Head of caudate nucleus (tissue), 42 donors: Measurements from ENCODE around the gene PCYOX1L.

Experiments
- DNase-seq, 42 donors: peaks; one replicate each; pipeline versions ENCODE4 v3.0.0 to v3.0.0-alpha.2; 2020 to 2021; ENCODE audit warnings: mixed read lengths in 7 of 42
- intact Hi-C: fragments of 100-400 bp; cut with DNase I; formaldehyde crosslinking; loops from one replicate; pipeline ENCODE4 v1.15.0; 2022

PCYOX1L gene, protein sequence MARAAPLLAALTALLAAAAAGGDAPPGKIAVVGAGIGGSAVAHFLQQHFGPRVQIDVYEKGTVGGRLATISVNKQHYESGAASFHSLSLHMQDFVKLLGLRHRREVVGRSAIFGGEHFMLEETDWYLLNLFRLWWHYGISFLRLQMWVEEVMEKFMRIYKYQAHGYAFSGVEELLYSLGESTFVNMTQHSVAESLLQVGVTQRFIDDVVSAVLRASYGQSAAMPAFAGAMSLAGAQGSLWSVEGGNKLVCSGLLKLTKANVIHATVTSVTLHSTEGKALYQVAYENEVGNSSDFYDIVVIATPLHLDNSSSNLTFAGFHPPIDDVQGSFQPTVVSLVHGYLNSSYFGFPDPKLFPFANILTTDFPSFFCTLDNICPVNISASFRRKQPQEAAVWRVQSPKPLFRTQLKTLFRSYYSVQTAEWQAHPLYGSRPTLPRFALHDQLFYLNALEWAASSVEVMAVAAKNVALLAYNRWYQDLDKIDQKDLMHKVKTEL

DNA sequence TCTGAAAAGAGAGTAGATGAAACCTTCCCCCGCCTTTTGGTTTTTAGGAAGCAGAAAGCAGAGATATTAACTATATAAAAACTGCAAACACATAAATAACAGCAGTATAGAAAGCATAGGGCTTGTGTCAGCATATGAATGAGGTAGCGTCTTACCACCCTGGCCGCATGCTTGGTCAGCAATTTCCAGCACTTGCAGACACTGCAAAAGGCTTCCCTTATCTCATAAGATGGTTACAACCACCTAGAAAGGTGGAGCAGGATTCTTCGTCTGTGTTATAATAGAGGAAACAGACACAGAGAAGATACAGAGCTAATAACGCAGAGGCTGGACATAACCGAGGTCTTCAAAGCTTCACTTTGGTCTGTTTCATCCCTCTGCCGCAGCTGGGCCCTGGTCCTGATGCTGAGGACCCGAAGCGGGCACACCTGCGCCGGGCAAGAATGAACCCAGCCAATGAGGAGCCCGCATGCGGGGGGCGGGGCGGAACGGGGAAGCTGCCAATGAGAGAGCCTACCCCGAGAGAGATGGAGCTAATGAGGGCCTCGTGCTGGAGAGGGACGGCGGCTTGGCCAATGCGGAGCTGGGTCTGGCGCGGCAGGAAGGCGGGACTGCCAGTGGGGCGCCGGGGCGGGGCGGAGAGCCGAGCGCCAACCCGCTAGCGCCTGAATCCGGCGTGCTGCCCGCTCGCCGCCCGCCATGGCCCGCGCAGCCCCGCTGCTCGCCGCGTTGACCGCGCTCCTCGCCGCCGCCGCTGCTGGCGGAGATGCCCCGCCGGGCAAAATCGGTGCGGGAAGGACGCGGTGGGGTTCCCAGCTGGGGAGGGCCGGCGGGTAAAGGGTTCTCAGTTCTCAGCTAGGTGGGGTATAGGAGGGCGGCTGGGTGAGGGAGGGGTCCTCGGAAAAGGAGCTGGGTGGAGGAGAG lies at the start of gene PCYOX1L:
Gene PCYOX1L (plus strand): TSS at position 677 of the 924 bp plus-strand sequence. CDS start 23 bp downstream, at position 700.
- intact Hi-C loops: no loop called here
- peak; percentile 93 to 100 (median 98) for DNase-seq

DNA sequence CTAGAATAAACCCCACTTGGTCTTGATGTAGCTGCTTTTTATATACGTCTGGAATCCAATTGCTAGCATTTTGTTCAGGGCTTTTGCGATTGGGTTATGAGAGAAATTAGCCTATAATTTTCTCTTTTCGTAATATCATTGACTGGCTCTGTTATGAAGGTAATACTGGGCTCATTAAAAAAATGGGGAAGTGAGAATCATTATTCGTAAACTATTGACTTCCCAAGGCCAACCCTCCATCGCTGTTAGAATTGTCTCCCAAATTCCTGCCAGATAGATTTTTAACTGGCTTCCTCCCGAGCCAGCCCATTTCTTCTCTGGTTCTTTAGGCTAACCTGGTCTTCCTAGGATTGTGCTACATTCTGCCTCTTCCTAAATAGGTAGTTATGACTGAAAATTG lies 48.5 kb upstream of the PCYOX1L start:
- DNase-seq: no peak
- intact Hi-C loops: no loop called here

DNA sequence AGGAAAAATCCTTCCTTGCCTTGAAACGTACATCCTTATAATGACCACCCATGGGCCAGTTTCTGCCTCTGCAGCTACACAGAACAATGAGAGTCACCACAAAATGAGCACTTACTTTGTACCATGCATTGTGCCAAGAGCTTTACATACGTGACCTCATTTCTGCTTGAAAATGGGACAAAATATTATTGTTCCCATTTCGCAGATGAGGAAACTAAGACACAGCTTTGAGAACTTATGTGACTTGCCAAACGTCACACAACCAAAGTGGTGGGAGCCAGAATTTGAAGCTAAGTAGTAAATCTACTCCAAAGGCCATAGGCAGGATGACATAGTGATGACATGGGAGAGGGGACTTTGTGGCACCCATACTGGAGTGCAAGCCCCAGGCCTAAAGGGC lies 47.4 kb upstream of the PCYOX1L start:
- intact Hi-C loops: loop anchor here (10.0 kb wide), 1 partner anchor 64 kb away; the partner anchor contains the start of gene IL17B
- no peak for DNase-seq

DNA sequence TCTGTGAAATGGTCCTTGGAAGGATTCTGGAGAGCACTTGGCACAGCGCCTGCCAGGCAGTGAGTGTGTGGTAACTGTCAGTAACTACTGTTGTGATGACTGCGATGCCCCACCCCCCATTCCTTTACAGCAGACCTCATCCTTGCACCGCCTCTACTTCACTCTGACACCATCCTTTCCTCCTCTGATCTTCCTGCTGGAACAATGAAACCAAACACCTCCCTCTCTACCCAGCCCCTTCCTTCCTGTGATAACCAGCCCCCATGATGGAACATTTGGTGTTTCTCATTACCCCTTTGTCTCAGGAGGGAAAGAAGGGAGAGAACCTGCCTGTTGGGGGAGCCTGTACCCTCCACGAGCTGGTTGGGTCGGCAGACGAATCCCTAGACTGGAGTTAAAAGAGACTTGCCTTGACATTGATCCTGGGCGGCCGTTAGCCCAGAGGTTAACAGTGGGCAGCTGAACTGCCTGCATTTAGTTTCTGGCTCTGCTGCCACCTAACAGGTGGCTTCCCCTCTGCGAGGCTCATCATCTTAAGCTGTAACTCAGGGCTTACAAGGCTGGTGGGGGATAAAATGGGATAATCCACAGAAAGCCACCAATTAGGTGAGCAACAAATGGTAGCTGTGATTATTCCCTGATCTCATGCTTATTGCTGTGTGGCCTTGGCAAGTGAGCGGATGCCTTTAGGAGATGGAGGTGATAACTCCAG lies 46.7 kb upstream of the PCYOX1L start:
- intact Hi-C loops: loop anchor here (10.0 kb wide), 1 partner anchor 64 kb away; the partner anchor contains the start of gene IL17B
- DNase-seq: no peak

DNA sequence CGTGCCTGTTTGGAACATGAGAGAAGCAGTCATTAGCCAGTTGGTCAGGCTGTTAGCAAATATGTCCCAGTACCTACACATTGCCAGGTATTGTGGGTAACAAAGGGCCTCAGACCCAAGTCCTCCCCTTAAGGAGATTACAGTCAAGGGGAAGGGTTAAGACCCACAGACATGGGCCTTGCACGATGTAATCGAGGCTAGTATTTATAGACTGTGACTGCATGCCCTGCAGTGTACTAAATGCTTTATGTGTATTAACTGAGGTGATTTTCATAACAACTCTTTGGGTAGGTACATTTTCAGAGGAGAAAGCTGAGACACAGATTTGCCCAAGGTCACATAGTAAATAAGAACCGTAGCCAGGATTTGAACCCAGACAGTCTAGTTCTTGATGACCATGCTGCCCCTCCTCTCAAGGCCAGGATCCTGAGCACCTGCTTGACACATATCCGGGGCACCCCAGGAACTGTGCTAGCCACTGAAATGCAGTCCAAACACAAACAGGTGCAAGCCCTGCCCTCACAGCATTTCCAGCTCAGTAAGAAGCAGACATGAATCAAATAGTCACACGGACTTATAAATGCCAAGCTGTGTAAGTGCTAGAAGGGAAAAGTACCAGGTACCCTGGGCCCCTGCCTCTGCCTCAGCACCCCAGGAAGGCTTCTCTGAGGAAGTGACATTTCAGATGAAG lies 44.5 kb upstream of the PCYOX1L start:
- intact Hi-C loops: loop anchor here (10.0 kb wide), 1 partner anchor 62 kb away; the partner anchor contains the start of gene IL17B
- no peak for DNase-seq

DNA sequence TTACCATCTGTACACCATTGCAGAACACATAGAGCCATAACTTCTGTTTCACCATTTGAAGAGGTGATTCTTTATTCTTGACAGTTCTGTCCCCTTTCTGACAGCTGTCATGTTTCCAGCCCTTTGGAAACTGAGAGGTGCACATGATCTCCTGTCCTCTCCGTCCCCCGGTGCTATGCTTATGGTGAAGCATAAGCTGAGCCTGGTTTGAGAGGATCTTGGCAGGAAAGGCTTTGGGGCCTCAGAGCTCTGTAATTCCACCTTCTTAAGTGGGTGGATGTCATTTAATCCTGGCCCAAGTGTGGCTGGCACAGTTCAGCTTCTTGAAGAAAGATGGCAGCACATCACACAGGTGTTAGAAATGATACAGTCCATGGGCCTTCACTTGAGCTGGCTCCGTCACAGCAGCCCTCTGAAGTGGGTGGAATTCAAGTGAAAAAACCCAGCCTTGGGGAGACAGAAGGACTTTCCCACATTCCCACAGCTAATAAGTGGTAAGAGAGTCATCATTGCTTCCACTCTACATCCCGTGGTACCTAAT lies 43.2 kb upstream of the PCYOX1L start:
- no peak for DNase-seq
- intact Hi-C loops: loop anchor here (10.0 kb wide), 1 partner anchor 60 kb away; the partner anchor contains the start of gene IL17B

DNA sequence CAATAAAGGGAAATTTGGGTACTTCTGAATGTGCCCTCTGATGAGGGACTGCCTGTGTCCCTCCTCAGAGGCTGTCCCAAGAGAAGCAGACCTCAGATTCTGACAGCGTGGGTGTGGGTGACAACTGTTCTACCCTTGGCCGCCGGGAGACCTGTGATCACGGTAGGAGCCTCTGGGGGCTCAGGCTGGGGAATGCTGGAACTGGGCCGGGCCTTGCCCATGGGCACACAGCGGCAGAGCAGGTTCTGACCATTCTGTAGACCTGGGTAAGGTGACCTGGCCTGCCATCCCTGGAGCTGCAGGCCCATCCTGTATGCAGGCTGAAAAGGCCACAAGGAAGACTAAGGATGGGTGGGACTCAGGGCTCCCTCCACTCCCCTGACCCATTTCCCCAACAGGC lies 42.1 kb upstream of the PCYOX1L start:
- no peak for DNase-seq
- intact Hi-C loops: loop anchor here (10.0 kb wide), 1 partner anchor 59 kb away; the partner anchor contains the start of gene IL17B

DNA sequence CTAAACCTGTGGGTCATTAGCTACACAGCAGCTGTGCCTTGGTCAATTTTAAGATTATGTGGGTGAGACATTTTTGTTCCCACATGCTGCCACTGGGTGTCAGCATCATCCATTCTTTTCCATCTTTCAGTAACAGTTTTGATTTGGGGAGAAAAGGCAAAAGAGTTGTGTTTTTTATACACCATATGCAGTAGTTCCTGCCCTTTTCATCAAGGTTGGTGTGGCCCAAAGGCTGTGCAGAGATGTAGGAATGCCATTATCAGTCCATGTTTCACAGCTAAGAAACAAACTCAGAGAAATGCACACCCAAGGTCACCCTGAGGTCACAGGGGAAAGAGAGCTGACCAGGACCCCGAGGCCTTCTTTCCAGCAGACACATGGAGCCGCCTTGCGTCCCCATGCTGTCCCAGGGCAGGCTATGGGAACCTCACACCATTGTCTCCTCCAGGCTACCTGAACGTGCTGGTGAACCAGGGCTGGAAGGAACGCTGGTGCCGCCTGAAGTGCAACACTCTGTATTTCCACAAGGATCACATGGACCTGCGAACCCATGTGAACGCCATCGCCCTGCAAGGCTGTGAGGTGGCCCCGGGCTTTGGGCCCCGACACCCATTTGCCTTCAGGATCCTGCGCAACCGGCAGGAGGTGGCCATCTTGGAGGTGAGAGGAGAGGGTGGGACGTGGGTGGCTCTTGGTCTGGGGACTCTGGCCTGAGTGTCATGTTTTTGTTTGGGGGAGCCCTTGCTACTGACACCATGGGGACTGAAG lies 40.4 kb upstream of the PCYOX1L start:
- DNase-seq: peak in 26 of 42 donors; percentile 18 to 74 (median 41)
- intact Hi-C loops: loop anchor here (10.0 kb wide), 1 partner anchor 57 kb away; the partner anchor contains the start of gene IL17B

DNA sequence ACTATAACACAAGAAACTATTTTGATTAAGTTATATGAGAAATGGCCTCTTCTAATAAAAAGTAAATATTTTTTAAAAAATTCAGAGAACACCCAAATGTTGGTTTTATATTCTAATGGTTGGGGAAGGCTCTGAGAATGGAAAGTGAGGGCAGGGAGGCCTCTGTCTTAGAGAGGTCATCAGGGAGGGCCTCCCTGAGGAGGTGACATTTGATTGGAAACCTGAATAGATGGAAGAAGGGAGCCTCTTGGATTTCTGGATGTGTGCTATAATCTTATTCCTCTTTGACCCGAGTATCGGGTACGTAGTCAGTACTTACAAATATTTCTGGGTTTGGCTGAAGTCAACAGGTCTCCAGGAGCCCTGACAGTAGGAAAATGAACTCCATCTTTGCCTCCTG lies 38.7 kb upstream of the PCYOX1L start:
- DNase-seq: no peak
- intact Hi-C loops: loop anchor here (10.0 kb wide), 1 partner anchor 56 kb away; the partner anchor contains the start of gene IL17B

DNA sequence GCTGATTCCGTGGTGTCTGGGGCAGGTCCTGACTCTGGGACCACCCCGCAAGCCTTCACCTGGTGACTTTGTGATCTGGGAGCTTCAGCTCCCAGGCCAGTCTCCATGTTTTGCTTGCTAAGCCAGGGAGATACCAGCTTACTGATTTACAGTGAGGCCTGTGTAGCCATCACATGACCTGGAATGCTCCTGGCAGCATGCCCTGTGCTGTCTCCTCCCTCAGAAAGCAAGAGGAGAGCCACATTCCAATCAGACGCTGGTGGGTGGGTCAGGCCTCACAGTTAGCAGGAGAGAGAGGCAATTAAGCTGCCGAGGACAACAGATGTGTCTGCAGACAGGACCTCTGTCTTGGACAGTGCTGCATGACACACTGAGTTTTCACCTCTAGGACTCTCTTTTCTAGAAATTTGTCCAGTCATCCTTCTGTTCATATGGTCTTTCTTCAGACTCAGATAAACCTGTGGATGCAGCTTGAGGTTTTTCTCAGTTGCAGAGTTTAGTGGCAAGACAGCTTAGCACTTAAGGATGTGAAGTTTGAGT lies 37.0 kb upstream of the PCYOX1L start:
- intact Hi-C loops: no loop called here
- DNase-seq: peak in 38 of 42 donors; percentile 15 to 75 (median 52)

DNA sequence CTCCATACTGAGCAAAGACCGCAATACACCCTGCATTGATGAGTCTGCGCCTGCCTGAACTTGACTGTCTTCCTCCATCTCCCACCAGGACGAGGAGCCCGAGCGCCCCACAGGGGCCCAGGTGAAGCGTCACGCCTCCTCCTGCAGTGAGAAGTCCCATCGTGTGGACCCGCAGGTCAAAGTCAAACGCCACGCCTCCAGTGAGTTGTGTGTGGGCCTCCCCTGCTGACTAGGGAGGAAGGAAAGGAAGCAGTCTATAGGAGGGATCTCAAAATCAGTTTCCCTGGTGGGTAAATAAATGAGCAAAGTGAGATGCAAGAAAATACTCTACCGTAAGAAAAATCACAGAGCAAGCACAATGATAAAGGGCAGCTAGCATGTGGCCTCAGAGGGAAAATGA lies 35.3 kb upstream of the PCYOX1L start:
- intact Hi-C loops: no loop called here
- no peak for DNase-seq

DNA sequence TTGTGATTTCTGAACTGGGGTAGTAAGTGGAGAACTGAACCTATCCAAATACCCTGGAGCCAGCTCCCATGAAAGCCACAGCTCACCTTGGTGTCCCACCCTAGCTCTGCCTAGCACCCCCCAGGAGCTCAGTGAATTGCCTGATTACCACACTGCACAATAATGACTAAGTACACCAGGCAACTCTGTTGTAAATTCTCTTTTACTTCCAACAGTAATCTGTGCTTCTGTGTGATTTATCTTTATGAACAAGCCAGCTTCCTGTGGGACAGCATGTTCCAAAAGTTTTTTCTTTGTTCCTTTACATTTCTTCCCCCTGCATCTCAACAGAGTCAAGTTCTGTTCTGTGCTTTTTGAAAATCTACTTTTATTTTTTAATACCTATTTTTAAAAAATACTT lies 34.6 kb upstream of the PCYOX1L start:
- intact Hi-C loops: no loop called here
- DNase-seq: no peak

DNA sequence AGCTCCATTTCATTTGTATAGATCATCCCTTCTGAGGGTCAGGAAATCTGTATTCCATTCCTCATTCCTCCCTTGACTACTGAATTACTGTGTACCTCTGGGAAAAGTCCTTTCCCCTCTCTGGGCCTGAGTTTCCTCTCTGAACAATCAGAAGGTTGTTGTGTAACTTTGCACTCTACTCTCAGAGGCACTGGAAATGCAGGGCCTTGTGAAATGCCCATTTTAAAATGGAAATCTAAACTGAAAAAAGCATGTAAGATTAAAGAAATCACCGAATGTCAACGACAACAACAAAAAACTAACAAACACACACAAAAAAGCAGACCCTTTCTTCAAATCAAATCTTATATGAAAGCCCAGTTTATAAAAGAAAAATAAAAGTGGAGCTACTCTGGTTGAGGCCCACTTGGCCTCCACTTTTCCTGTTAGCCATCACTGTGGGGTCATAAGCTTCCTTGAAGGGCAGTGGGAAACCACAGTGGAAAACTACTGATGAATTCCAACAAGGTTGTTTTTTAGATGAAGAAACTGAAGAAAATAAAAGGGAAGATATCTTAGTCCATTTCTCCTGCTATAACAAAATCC lies 34.1 kb upstream of the PCYOX1L start:
- no peak for DNase-seq
- intact Hi-C loops: no loop called here

DNA sequence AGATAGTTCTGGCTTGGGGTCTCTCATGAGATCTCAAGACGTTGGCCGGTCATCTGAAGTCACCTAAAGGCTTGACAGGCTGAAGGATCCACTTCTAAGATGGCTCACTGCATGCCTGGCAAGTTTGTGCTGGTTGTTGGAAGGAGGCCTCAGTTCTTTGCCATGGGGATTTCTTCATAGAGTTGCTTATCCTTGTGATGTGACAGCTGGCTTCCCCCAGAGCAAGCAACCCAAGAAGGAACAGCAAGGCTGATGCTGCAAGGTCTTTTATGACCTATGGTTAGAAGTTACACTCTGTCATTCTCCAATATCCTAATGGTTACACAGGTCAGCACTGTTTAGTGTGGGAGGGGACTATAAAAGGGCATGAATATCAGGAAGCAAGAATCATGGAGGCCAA lies 33.2 kb upstream of the PCYOX1L start:
- intact Hi-C loops: no loop called here
- DNase-seq: no peak

DNA sequence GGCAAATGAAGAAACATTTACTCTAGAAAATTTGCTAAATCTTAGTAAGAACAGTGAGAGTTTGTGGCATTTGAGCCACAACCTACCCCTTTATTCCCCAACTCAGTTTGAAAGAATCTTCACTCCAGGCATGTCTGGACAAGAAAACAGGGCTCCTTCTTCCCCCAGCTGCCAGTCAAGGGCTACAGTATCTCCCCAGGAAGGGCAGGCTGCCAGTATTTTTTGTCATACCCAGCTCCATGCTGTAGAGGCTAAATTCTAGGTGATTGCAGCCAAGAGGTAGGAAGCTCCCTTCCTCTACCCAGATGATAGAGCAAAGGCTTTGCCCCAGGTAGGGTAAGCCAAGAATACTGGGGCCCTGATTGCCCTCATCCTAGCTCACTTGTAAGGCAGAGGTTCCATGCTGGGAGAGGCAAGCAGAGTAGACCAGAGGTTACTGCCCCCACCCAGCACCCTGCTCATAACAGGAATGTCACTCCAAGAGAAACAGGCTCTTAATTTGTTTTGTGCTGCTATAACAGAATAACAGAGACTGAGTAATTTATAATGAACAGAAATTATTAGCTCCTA lies 32.6 kb upstream of the PCYOX1L start:
- DNase-seq: no peak
- intact Hi-C loops: no loop called here

DNA sequence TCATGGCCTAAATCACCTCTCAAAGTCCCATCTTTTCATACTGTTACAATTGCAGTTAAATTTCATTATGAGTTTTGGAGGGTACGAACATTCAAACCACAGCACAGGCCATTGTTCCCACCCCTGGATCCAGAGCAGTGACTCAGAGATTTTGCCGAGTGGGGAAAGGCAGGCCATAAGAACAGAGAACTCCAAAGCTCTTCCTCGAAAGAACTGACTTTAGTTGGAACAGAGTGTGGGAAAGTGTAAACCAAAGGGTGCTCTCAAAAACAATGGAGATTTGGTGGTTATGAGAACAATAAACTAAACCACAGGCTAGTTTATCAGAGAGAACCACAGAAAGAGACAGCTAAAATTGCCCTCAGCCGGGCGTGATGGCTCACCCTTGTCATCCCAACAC lies 32.0 kb upstream of the PCYOX1L start:
- no peak for DNase-seq
- intact Hi-C loops: no loop called here
